Neural progenitor cell (in vitro differentiated cells): ENCODE results near the gene ENTPD7. TPM values are rescaled to one million over a fixed set of nuclear protein-coding genes. Genes with fewer than 3 reads are reported as not detected.

Experiments
- DNase-seq: peaks from one replicate; pipeline ENCODE4 v3.0.0-alpha.2; 2016; ENCODE audit warnings: low spot score
- H2AFZ ChIP-seq: fragments of 200-600 bp; sonication (generic); replicated peaks from 2 replicates; pipeline ENCODE4 v1.6.1; 2016; ENCODE audit warnings: antibody characterized with exemption
- H3F3A ChIP-seq: fragments of 200-600 bp; sonication (generic); 2 replicates; pipeline ENCODE4 v1.6.1; 2016; ENCODE audit warnings: antibody characterized with exemption, low read depth
- H3K27ac ChIP-seq: fragments of 200-600 bp; sonication (generic); 2 replicates; pipeline ENCODE4 v1.5.1; 2016; ENCODE audit warnings: mild to moderate bottlenecking
- H3K27me3 ChIP-seq: fragments of 200-600 bp; sonication (generic); 2 replicates; pipeline ENCODE4 v1.6.1; 2016; ENCODE audit warnings: mild to moderate bottlenecking, moderate library complexity
- H3K36me3 ChIP-seq: fragments of 200-600 bp; sonication (generic); 2 replicates; pipeline ENCODE4 v1.5.1; 2016
- H3K4me1 ChIP-seq: fragments of 200-600 bp; sonication (generic); 2 replicates; pipeline ENCODE4 v1.6.1; 2016; ENCODE audit warnings: mixed run types
- H3K4me2 ChIP-seq: fragments of 200-600 bp; sonication (generic); 2 replicates; pipeline ENCODE4 v1.6.1; 2016
- H3K4me3 ChIP-seq: fragments of 200-600 bp; sonication (generic); 2 replicates; pipeline ENCODE4 v1.5.1; 2016
- H3K79me2 ChIP-seq: fragments of 200-600 bp; sonication (generic); 2 replicates; pipeline ENCODE4 v1.6.1; 2016; ENCODE audit warnings: low read depth
- H3K9ac ChIP-seq: fragments of 200-600 bp; sonication (generic); 2 replicates; pipeline ENCODE4 v1.6.1; 2016
- H3K9me3 ChIP-seq: fragments of 200-600 bp; sonication (generic); 2 replicates; pipeline ENCODE4 v1.5.1; 2016; ENCODE audit warnings: low read depth
- H4K20me1 ChIP-seq: fragments of 200-600 bp; sonication (generic); 2 replicates; pipeline ENCODE4 v1.6.1; 2016; ENCODE audit warnings: low read depth
- H3K27ac Mint-ChIP-seq: 3 replicates; pipeline ENCODE4 v1.8.0; 2021; ENCODE audit warnings: mixed read lengths
- H3K27me3 Mint-ChIP-seq: 2 replicates; pipeline ENCODE4 v1.8.0; 2022; ENCODE audit warnings: low read depth, mild to moderate bottlenecking, inconsistent platforms, moderate library complexity, mixed read lengths; ENCODE audit not compliant: insufficient read depth
- H3K36me3 Mint-ChIP-seq: 3 replicates; pipeline ENCODE4 v1.8.0; 2021; ENCODE audit warnings: mixed read lengths
- H3K4me1 Mint-ChIP-seq: 3 replicates; pipeline ENCODE4 v1.8.0; 2021; ENCODE audit warnings: mixed read lengths
- H3K4me3 Mint-ChIP-seq: 3 replicates; pipeline ENCODE4 v1.8.0; 2021; ENCODE audit warnings: mild to moderate bottlenecking, moderate library complexity, mixed read lengths
- H3K9me3 Mint-ChIP-seq: 3 replicates; pipeline ENCODE4 v1.8.0; 2020; ENCODE audit warnings: mixed read lengths
- CTCF ChIP-seq: fragments of 200-600 bp; sonication (generic); IDR thresholded peaks from 2 replicates; pipeline ENCODE4 v1.5.1; 2017; ENCODE audit warnings: antibody characterized with exemption, mild to moderate bottlenecking
- EZH2 ChIP-seq: fragments of 200-600 bp; sonication (generic); IDR thresholded peaks from 2 replicates; pipeline ENCODE4 v1.6.1; 2017; ENCODE audit warnings: antibody characterized with exemption, mild to moderate bottlenecking, moderate library complexity
- EZH2phosphoT487 ChIP-seq: fragments of 200-600 bp; sonication (generic); IDR thresholded peaks from 2 replicates; pipeline ENCODE4 v1.6.1; 2017; ENCODE audit warnings: antibody characterized with exemption
- total RNA-seq: library from RNA; depleted of rRNA; stranded (reverse); fragments of >200 nt; gene quantifications from 2 replicates; pipeline ENCODE4 v1.2.3, GENCODE V29; 2015; ENCODE audit warnings: low replicate concordance

Gene ENTPD7
- total RNA-seq, 1 donor from 2014 or later = 7.2 TPM

- Histone ChIP-seq H3F3A (no peaks in the 10 kb centered on the region), H2AFZ (no peak overlapping the region), H3K4me1 (no peaks in the 10 kb centered on the region), H3K27me3 (no peaks in the 10 kb centered on the region), H3K27ac (no peak overlapping the region), H3K79me2 (no peaks in the 10 kb centered on the region), H3K36me3 (no peaks in the 10 kb centered on the region), H3K4me2 (no peak overlapping the region), H4K20me1 (no peaks in the 10 kb centered on the region), H3K9me3 (no peaks in the 10 kb centered on the region), H3K4me3 (no peak overlapping the region), H3K9ac (no peak overlapping the region)
- H3K4me1 Mint-ChIP-seq = no peaks in the 10 kb centered on the region
- H3K36me3 Mint-ChIP-seq = peaks cover 5% of the 10 kb centered on the region
- TF ChIP-seq EZH2phosphoT487 (no peak), CTCF (no peak), EZH2 (no peak)
- no peak overlapping the region for H3K27ac Mint-ChIP-seq
- H3K9me3 Mint-ChIP-seq = no peaks in the 10 kb centered on the region
- H3K4me3 Mint-ChIP-seq = no peak overlapping the region
- no peaks in the 10 kb centered on the region for H3K27me3 Mint-ChIP-seq
- no peak for DNase-seq
These were observed 34.7 kb downstream of the ENTPD7 start for GRCh38 chr10:99693933-99694583.

GRCh38 chr10:99695761-99696160 lies 36.5 kb downstream of the ENTPD7 start:
- Histone ChIP-seq H3K9me3 (no peaks in the 10 kb centered on the region), H3K27me3 (no peaks in the 10 kb centered on the region), H3K9ac (no peak overlapping the region), H2AFZ (no peak overlapping the region), H3K4me1 (no peaks in the 10 kb centered on the region), H3K4me3 (no peak overlapping the region), H3F3A (no peaks in the 10 kb centered on the region), H3K27ac (no peak overlapping the region), H4K20me1 (no peaks in the 10 kb centered on the region), H3K4me2 (no peak overlapping the region), H3K79me2 (no peaks in the 10 kb centered on the region), H3K36me3 (no peaks in the 10 kb centered on the region)
- no peaks in the 10 kb centered on the region for H3K9me3 Mint-ChIP-seq
- peaks cover 13% of the 10 kb centered on the region for H3K36me3 Mint-ChIP-seq
- no peak for DNase-seq
- TF ChIP-seq CTCF (no peak), EZH2 (no peak), EZH2phosphoT487 (no peak)
- no peaks in the 10 kb centered on the region for H3K27me3 Mint-ChIP-seq
- H3K4me1 Mint-ChIP-seq = no peaks in the 10 kb centered on the region
- H3K27ac Mint-ChIP-seq = no peak overlapping the region
- no peak overlapping the region for H3K4me3 Mint-ChIP-seq

GRCh38 chr10:99698504-99699080 lies 39.3 kb downstream of the ENTPD7 start:
- no peak for DNase-seq
- no peak overlapping the region for H2AFZ ChIP-seq
- no peaks in the 10 kb centered on the region for H3K79me2 ChIP-seq
- H3F3A ChIP-seq = no peaks in the 10 kb centered on the region
- no peak overlapping the region for H3K4me2 ChIP-seq
- Mint-ChIP-seq H3K4me3 (no peak overlapping the region), H3K36me3 (peaks cover 21% of the 10 kb centered on the region), H3K4me1 (no peaks in the 10 kb centered on the region), H3K9me3 (no peaks in the 10 kb centered on the region), H3K27ac (no peak overlapping the region), H3K27me3 (no peaks in the 10 kb centered on the region)
- no peaks in the 10 kb centered on the region for H3K9me3 ChIP-seq
- no peaks in the 10 kb centered on the region for H3K4me1 ChIP-seq
- no peaks in the 10 kb centered on the region for H3K27me3 ChIP-seq
- H3K4me3 ChIP-seq = no peak overlapping the region
- H3K9ac ChIP-seq = no peak overlapping the region
- H3K36me3 ChIP-seq = no peaks in the 10 kb centered on the region
- H4K20me1 ChIP-seq = no peaks in the 10 kb centered on the region
- no peak for TF ChIP-seq CTCF
- TF ChIP-seq EZH2 = no peak
- TF ChIP-seq EZH2phosphoT487 = no peak
- H3K27ac ChIP-seq = no peak overlapping the region
